Fibroblast of the aortic adventitia (primary cell): ENCODE results near the gene CBFA2T3. TPM values are rescaled to one million over a fixed set of nuclear protein-coding genes. Genes with fewer than 3 reads are reported as not detected.

Experiments
- DNase-seq: peaks from one replicate; pipeline ENCODE4 v3.0.0-alpha.2; 2010; ENCODE audit warnings: low read depth
- H3K4me3 ChIP-seq: 2 replicates; pipeline ENCODE4 v1.5.1; 2011; ENCODE audit warnings: low read depth, mild to moderate bottlenecking, control low read depth, low read length, moderate library complexity
- total RNA-seq: library from RNA; depleted of rRNA; stranded (reverse); fragments of >200 nt; gene quantifications from 2 replicates; pipeline ENCODE4 v1.2.3, GENCODE V29; 2012; ENCODE audit warnings: low replicate concordance
- TF ChIP-seq, protein P1 (sequence below): IDR thresholded peaks from 2 replicates; pipeline ENCODE4 v1.5.1; 2011; ENCODE audit warnings: mild to moderate bottlenecking, low read length, control low read depth, inconsistent platforms; ENCODE audit not compliant: insufficient read depth

The CBFA2T3 gene
- total RNA-seq, 1 donor, result not detected

DNA sequence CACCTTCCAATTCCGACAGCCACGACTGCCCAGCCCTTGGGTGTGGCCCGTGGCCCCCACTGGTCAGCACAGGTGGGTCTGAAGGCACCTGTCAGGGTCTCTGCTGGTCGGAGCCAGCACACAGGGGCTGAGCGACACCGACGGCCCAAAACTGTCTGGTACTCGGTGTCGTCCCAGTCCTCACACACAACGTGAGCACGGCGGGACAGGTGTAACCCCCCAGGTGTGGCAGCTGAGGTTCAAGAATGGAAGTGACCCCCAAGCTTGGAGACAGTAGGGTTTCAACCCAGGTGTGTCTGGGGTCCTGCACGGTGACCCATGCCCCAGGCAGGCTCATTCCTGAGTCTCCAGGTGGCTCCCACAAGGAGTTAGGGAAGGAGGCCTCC lies 121.3 kb downstream of the CBFA2T3 start:
- TF ChIP-seq, protein P1, sequence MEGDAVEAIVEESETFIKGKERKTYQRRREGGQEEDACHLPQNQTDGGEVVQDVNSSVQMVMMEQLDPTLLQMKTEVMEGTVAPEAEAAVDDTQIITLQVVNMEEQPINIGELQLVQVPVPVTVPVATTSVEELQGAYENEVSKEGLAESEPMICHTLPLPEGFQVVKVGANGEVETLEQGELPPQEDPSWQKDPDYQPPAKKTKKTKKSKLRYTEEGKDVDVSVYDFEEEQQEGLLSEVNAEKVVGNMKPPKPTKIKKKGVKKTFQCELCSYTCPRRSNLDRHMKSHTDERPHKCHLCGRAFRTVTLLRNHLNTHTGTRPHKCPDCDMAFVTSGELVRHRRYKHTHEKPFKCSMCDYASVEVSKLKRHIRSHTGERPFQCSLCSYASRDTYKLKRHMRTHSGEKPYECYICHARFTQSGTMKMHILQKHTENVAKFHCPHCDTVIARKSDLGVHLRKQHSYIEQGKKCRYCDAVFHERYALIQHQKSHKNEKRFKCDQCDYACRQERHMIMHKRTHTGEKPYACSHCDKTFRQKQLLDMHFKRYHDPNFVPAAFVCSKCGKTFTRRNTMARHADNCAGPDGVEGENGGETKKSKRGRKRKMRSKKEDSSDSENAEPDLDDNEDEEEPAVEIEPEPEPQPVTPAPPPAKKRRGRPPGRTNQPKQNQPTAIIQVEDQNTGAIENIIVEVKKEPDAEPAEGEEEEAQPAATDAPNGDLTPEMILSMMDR, result no peak
- DNase-seq, result no peak

DNA sequence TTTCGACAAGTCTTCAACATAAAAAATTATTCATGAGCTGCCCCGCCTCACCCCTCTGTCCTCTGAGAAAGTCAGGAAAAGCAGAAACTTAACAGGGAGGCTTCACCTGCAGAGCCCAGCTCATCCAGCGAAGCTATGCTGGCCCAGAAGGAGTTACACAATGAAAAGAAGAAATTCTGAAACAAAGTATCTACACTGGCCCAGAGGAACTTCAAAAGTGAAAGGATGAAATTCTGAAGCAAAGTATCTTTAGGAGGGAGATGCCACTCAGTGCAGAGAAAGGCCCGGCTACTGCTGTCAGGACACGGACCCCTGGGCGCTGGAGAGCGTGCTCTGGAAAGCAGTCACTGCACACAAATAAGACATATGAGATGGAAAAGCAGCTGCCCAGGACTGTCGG lies 121.8 kb downstream of the CBFA2T3 start:
- TF ChIP-seq, protein P1, result no peak
- DNase-seq, result no peak

More for the DNA sequence above, 121.3 kb downstream of the CBFA2T3 start:
- H3K4me3 ChIP-seq, result peak overlapping the region; percentile 81

DNA sequence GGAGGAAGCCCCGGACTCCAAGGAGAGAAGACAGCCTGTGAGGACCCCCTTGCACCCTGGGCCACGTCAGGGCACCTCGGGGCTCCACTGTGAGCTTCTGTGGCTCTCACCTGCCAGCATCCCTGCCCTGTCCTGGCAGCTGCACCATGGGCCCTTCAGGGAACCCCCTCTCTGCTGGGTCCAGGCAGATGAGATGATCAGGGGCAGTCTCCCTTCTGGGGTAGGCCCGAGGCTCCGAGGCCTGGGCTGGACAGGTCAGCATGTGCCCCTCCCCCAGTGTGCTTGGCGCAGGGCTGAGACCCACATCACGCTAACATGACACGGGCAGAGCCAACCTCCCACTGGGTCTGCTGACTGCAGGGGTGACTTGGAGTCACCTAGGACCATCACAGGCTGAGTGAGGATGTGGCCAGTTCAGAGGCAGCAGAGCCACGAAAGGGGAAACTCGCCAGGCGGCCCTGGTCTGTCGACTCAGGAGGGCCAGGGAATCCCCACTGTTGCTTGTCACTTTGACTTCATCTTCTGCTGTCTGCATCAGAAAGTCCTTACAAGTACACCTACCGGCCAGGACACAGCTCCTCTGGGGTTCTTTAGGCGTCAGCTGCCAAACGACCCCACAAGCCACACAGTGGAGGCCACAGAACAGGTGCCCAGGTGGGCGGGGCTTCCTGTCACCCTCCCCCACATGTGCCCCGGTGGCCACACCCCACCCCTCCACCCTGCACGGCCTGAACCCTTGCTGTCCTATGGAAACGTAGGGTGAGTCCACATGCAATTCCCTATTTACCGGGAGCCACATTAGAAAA lies 122.5 kb downstream of the CBFA2T3 start:
- no peak overlapping the region for H3K4me3 ChIP-seq
- TF ChIP-seq, protein P1, result no peak
- DNase-seq, result no peak

More for the DNA sequence above, 121.8 kb downstream of the CBFA2T3 start:
- H3K4me3 ChIP-seq, result peak overlapping the region; percentile 22

DNA sequence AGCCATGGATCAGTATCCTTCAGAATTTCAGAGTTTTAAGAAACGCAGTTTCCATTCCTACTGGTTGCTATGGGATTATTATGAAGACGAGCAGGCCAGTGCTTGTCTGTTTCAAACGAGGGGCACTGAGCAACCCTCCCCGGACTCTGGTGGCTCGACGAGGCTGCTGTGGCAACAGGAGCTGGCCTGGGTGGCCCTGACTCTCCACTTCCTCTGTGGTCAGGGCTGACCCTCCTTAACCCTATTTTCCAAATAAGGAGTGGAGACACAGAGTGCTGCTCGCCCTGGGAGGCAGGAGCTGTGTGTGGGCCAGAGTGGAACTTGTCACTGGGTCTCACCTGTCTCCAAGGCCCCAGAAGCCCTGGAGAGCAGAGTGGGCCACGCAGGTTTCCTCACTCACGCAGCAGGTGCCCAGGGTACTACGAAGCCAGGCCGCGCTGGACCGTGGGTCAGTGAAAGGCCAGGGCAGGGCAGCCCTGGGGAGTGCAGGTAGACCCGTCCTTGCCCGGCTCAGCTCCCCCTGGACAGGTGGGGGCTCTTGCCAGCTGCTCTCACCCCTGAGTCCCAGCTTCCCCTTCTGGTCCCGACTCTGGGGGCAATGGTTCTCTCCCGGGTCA lies 123.6 kb downstream of the CBFA2T3 start:
- DNase-seq, result no peak
- H3K4me3 ChIP-seq, result no peak overlapping the region
- TF ChIP-seq, protein P1, result no peak

DNA sequence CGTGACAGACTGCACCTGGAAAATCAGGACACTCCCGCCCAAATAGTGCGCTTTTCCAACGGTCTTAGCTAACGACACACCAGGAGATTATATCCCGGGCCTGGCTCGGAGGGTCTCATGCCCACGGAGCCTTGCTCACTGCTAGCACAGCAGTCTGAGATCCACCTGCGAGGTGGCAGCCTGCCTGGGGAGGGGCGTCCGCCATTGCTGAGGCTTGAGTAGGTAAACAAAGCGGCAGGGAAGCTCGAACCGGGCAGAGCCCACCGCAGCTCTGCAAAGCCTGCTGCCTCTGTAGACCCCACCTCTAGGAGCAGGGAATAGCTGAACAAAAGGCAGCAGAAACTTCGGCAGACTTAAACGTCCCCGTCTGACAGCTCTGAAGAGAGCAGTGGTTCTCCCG lies 125.4 kb downstream of the CBFA2T3 start:
- H3K4me3 ChIP-seq, result no peak overlapping the region
- TF ChIP-seq, protein P1, result no peak
- no peak for DNase-seq

DNA sequence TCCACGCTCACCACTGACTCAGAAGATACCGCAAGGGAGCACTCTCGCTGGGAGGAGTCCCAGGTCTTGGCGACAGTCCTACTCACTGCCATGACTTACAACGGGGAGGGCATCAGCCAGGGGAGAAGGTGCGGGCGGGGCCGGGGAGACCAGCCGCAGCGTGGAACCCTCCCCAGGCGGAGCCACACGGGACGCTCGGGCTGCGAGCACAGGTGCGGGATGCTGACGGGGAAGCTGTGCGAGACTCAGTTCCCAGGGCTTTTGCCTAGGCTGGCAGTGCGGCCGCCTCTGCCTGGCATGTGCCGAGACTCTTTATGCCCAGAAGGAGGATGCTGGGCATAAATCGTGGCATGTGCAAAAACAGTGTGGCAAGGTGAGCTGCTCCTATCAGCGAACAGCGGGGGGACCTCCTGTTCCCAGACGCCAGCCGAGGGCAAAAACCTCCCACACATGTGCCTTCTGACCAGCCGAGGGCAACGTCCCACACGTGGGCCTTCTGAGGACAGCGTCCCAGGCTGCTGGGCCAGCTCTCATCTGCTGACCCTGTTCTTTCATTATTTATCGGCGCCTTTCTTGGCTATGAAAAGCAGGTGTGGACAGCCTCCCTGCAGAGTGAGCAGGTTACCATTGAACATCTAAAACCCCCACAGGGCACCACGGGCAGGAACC lies 126.3 kb downstream of the CBFA2T3 start:
- TF ChIP-seq, protein P1, result no peak
- DNase-seq, result no peak

More for the DNA sequence above, 126.3 kb downstream of the CBFA2T3 start:
- no peak overlapping the region for H3K4me3 ChIP-seq
